GM12878 (cell line): Measurements from ENCODE around the gene TOMM5. TPM values are rescaled to one million over a fixed set of nuclear protein-coding genes. Genes with fewer than 3 reads are reported as not detected.
A peak's percentile ranks its signal among the peaks of the same experiment; 100 is the strongest.

Experiments
- ATAC-seq: fragments of 200-7000 bp; cut with Tn5 transposase; 3 replicates; pipeline ENCODE4 v1.9.1; 2020; ENCODE audit warnings: mild to moderate bottlenecking, moderate library complexity
- BruUV-seq: library from RNA; stranded (reverse); fragments of 400-500 nt; replicated peaks from 2 replicates; lab custom pipeline; 2021; lab: Mats Ljungman, UMichigan
- CTCF ChIA-PET: fragments of 300-600 bp; sonication (Branson Sonifier 250); formaldehyde crosslinking; extraction: SDS; loops from one replicate; lab custom pipeline; 2021; ENCODE audit warnings: inconsistent platforms; lab: Yijun Ruan, JAX
- POLR2A ChIA-PET: fragments of 350-600 bp; formaldehyde crosslinking; extraction: SDS; loops from one replicate; lab custom pipeline; 2021; ENCODE audit warnings: inconsistent platforms; lab: Charles Lee
- RAD21 ChIA-PET: fragments of 300-600 bp; sonication (Branson Sonifier 250); formaldehyde crosslinking; loops from one replicate; lab custom pipeline; 2023; ENCODE audit warnings: antibody characterized with exemption; ENCODE audit not compliant: unreplicated experiment; lab: Charles Lee
- SMC1A ChIA-PET: fragments of 300-600 bp; sonication (Branson Sonifier 250); formaldehyde crosslinking; loops from one replicate; lab custom pipeline; 2023; ENCODE audit not compliant: unreplicated experiment, uncharacterized antibody; lab: Charles Lee
- DNase-seq: peaks from one replicate; pipeline ENCODE4 v3.0.0-alpha.2; 2011; ENCODE audit warnings: low read depth, low spot score
- FAIRE-seq: peaks from 3 replicates; lab custom pipeline; 2011; peaks lifted over from hg19 to GRCh38; lab: Jason Lieb, UNC
- H2AFZ ChIP-seq: 2 replicates; pipeline ENCODE4 v1.6.0; 2011; ENCODE audit warnings: low read depth, low read length, control low read depth; ENCODE audit not compliant: control insufficient read depth
- H3K27ac ChIP-seq: 2 replicates; pipeline ENCODE4 v1.5.1; 2011; ENCODE audit warnings: control low read depth; ENCODE audit not compliant: control insufficient read depth, insufficient read depth
- H3K27me3 ChIP-seq, 2 experiments: replicated peaks in 1 of 2; 2 replicates each; pipeline versions ENCODE4 v1.6.0 to v1.6.1; 2011; ENCODE audit warnings: low read length in 1 of 2; ENCODE audit not compliant: control insufficient read depth in 2 of 2, insufficient read depth in 2 of 2
- H3K36me3 ChIP-seq, 2 experiments: 2 replicates each; pipeline ENCODE4 v1.5.1; 2011; ENCODE audit warnings: low read length in 1 of 2; ENCODE audit not compliant: control insufficient read depth in 2 of 2, insufficient read depth in 2 of 2
- H3K4me1 ChIP-seq: 2 replicates; pipeline ENCODE4 v1.6.1; 2011; ENCODE audit warnings: mild to moderate bottlenecking, low read length, moderate library complexity, mixed read lengths; ENCODE audit not compliant: control insufficient read depth, insufficient read depth
- H3K4me2 ChIP-seq: 2 replicates; pipeline ENCODE4 v1.6.0; 2011; ENCODE audit warnings: control low read depth; ENCODE audit not compliant: control insufficient read depth, insufficient read depth
- H3K4me3 ChIP-seq: fragments of 200-600 bp; sonication (generic); 2 replicates; pipeline ENCODE4 v1.5.1; 2016
- H3K79me2 ChIP-seq: 2 replicates; pipeline ENCODE4 v1.6.0; 2011; ENCODE audit warnings: low read length; ENCODE audit not compliant: control insufficient read depth, insufficient read depth
- H3K9ac ChIP-seq: 2 replicates; pipeline ENCODE4 v1.8.0; 2011; ENCODE audit warnings: low read length, control low read depth, mixed read lengths; ENCODE audit not compliant: control insufficient read depth, insufficient read depth
- H3K9me3 ChIP-seq: replicated peaks from 3 replicates; pipeline ENCODE4 v1.5.1; 2011; ENCODE audit warnings: mild to moderate bottlenecking, low read length; ENCODE audit not compliant: control insufficient read depth, insufficient read depth
- H4K20me1 ChIP-seq: 2 replicates; pipeline ENCODE4 v1.6.0; 2011; ENCODE audit not compliant: control insufficient read depth, insufficient read depth
- CBFB ChIP-seq: IDR thresholded peaks from 2 replicates; pipeline ENCODE4 v1.6.1; 2016; ENCODE audit warnings: antibody characterized with exemption, low read depth
- EP300 ChIP-seq, 2 experiments: fragments of 150-350 bp in 1 of 2; IDR thresholded peaks; 2 replicates each; pipeline ENCODE4 v1.6.1; 2011 to 2012; ENCODE audit warnings: low read depth in 2 of 2, low read length in 2 of 2, borderline replicate concordance in 1 of 2, improper control_type of control experiment in 1 of 2, inconsistent platforms in 1 of 2; ENCODE audit not compliant: control insufficient read depth in 1 of 2
- NFIC ChIP-seq: IDR thresholded peaks from 2 replicates; pipeline ENCODE4 v1.6.1; 2012; ENCODE audit warnings: low read depth, mild to moderate bottlenecking, inconsistent platforms, low read length, moderate library complexity
- NR2C2 ChIP-seq: IDR thresholded peaks from 2 replicates; pipeline ENCODE4 v1.6.1; 2011; ENCODE audit warnings: borderline replicate concordance, low read depth; ENCODE audit not compliant: control insufficient read depth, insufficient read length
- POLR2A ChIP-seq: IDR thresholded peaks from 2 replicates; pipeline ENCODE4 v1.6.1; 2011; ENCODE audit warnings: low read depth, mild to moderate bottlenecking, low read length
- POU2F2 ChIP-seq: IDR thresholded peaks from 3 replicates; pipeline ENCODE4 v1.6.1; 2011; ENCODE audit warnings: low read depth, mild to moderate bottlenecking, low read length, borderline replicate concordance
- RAD51 ChIP-seq: fragments of 450-650 bp; IDR thresholded peaks from 2 replicates; pipeline ENCODE4 v1.6.1; 2016; ENCODE audit warnings: moderate library complexity, mild to moderate bottlenecking, inconsistent platforms
- SRF ChIP-seq, 2 experiments: IDR thresholded peaks; 2 replicates each; pipeline ENCODE4 v1.6.1; 2011; ENCODE audit warnings: low read depth in 2 of 2, low read length in 2 of 2, mild to moderate bottlenecking in 1 of 2, moderate library complexity in 1 of 2
- WRNIP1 ChIP-seq: IDR thresholded peaks from 2 replicates; pipeline ENCODE4 v1.6.1; 2011; ENCODE audit warnings: low read depth, low read length, improper control_type of control experiment, borderline replicate concordance
- YY1 ChIP-seq: IDR thresholded peaks from 2 replicates; pipeline ENCODE4 v1.6.1; 2011; ENCODE audit warnings: low read depth, mild to moderate bottlenecking, low read length
- WGBS: methylation state at CpG from one replicate; pipeline ENCODE4 v1.1.6; 2016; ENCODE audit warnings: low lambda C conversion rate; ENCODE audit not compliant: insufficient replicate concordance, insufficient coverage; ENCODE audit errors: missing lambda C conversion rate; 5-methylcytosine and 5-hydroxymethylcytosine counted together
- in situ Hi-C: fragments of 300-500 bp; cut with MboI; formaldehyde crosslinking; loops from 9 replicates; pipeline ENCODE4 v1.14.3; 2018; ENCODE audit warnings: mixed read lengths
- intact Hi-C: fragments of 100-400 bp; cut with micrococcal nuclease; formaldehyde crosslinking; loops from one replicate; pipeline ENCODE4 v1.14.2; 2022; ENCODE audit not compliant: unreplicated experiment
- polyA plus RNA-seq, 11 experiments: library from polyadenylated mRNA; depleted of rRNA in 4 of 11; unstranded in 6 of 11; stranded (reverse) in 5 of 11; fragments of >200 nt; fragmentation: Nextera tagmentation in 4 of 11; fragmentation: Illumina TruSeq in 1 of 11; extraction: Ambion mirVana in 4 of 11; extraction: Trizol in 1 of 11; gene quantifications; 1 replicate in 1 of 11; 2 replicates in 10 of 11; pipeline versions ENCODE4 v1.2.1 to v1.2.3, GENCODE V29; 2011 to 2016; ENCODE audit warnings: inconsistent platforms in 2 of 11, missing spikeins in 2 of 11, low read depth in 1 of 11
- total RNA-seq, 4 experiments: library from RNA; depleted of rRNA in 3 of 4; stranded (reverse); fragments of >200 nt in 3 of 4; fragmentation: Illumina TruSeq in 1 of 4; extraction: Trizol in 1 of 4; gene quantifications; 2 replicates each; pipeline versions ENCODE4 v1.2.1 to v1.2.3, GENCODE V29; 2013 to 2021
- TF ChIP-seq, protein P1 (sequence below): fragments of 450-650 bp; formaldehyde crosslinking; IDR thresholded peaks from 2 replicates; pipeline ENCODE4 v1.4.0; 2020; ENCODE audit warnings: mild to moderate bottlenecking, moderate library complexity
- TF ChIP-seq, protein P2 (sequence below): fragments of 450-650 bp; IDR thresholded peaks from 2 replicates; pipeline ENCODE4 v1.6.1; 2018; ENCODE audit warnings: mild to moderate bottlenecking, low read depth, moderate library complexity; ENCODE audit not compliant: partially characterized antibody

Gene TOMM5
- total and polyA plus RNA-seq, 10 of the 15 experiments (the other 5 are each of a cell fraction or from before 2014, with no cell fraction given): 152 to 1,143 (median 351) TPM

DNA sequence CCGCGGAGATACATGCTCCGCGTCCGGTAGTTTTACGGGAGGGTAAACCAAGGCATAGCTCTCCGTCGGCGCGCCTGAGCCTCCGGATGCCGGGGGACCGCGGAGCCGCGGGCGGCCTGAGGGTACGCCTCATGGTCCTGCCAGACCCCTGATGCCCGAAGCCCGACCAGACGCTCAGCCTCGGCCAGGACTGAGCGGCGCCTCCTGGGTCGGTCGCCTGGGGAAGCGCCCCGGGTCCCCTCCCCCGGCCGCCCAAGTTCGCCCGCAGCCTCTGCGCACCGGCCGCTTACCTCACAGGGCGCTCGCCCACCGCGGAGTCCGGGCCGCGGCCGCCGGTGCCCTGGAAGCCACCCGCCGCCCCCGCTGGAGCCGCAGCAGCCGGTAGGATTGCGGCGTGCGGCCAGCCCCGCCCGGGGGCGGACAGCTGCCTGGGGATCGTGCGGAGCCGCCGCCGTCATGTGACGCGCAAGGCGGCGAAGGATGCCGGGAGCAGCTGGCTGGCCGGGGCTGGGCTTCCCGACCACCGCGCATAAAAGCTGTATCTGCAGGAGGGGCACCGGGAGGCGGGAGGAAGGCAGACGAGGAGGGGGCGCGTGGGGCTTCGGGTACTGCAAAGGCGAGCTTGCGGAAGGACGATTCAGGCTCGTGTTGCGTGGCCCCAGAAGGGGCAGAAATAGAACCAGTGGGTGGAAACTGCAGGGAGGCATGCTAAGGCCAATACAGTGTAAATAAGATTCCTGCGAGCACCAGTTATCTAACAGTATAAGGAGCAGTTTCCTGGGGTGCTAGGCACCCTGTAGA, 16.3 kb downstream of the TOMM5 start, which contains the start of gene FBXO10 (continued):
- TF ChIP-seq, protein P1, sequence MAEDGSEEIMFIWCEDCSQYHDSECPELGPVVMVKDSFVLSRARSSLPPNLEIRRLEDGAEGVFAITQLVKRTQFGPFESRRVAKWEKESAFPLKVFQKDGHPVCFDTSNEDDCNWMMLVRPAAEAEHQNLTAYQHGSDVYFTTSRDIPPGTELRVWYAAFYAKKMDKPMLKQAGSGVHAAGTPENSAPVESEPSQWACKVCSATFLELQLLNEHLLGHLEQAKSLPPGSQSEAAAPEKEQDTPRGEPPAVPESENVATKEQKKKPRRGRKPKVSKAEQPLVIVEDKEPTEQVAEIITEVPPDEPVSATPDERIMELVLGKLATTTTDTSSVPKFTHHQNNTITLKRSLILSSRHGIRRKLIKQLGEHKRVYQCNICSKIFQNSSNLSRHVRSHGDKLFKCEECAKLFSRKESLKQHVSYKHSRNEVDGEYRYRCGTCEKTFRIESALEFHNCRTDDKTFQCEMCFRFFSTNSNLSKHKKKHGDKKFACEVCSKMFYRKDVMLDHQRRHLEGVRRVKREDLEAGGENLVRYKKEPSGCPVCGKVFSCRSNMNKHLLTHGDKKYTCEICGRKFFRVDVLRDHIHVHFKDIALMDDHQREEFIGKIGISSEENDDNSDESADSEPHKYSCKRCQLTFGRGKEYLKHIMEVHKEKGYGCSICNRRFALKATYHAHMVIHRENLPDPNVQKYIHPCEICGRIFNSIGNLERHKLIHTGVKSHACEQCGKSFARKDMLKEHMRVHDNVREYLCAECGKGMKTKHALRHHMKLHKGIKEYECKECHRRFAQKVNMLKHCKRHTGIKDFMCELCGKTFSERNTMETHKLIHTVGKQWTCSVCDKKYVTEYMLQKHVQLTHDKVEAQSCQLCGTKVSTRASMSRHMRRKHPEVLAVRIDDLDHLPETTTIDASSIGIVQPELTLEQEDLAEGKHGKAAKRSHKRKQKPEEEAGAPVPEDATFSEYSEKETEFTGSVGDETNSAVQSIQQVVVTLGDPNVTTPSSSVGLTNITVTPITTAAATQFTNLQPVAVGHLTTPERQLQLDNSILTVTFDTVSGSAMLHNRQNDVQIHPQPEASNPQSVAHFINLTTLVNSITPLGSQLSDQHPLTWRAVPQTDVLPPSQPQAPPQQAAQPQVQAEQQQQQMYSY (CRISPR knock-in tag): no peak
- no peak for TF ChIP-seq POU2F2
- TF ChIP-seq, all 136 proteins: peak for 42

DNA sequence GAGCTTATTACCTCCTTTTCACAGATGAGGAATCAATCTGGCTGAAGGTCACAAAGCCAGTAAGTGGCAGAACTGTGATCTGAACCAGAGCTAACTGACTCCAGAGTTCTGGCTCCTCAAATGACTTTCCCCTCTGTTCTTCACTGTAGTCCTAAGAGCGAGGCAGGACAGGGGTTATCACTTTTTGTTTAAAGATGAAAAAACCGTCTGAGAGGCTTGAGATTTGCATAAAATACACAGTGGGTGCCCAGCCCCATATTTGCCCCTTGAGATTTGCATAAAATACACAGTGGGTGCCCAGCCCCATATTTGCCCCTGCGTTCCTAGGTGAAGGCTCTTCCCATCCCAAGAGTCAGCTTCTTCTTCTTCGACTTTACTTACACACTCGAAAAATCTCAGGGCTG, 16.9 kb downstream of the TOMM5 start:
- ChIA-PET CTCF (interaction anchor here (1.0 to 7.8 kb wide), 8 partner anchors 8 to 164 kb away, joined by 3 to 55 read pairs (median 5); partner anchors contain the start of gene TOMM5), POLR2A (interaction anchor here (0.6 to 6.5 kb wide), 8 partner anchors 8 to 876 kb away, joined by 3 to 54 read pairs (median 3); partner anchors contain the start of genes TOMM5 and ZBTB5), RAD21 (interaction anchor here (0.9 to 4.1 kb wide), 5 partner anchors 9 to 340 kb away, joined by 3 to 27 read pairs (median 18); partner anchors contain the start of genes POLR1E and TOMM5), SMC1A (interaction anchor here (0.8 to 8.1 kb wide), 9 partner anchors 9 to 94 kb away, joined by 3 to 60 read pairs (median 7); partner anchors contain the start of genes POLR1E and TOMM5)
- Histone ChIP-seq H3K4me3 (peak overlapping the region; percentile 89), H3K36me3 (peaks cover 2 to 3% of the 10 kb centered on the region in 2 experiments; a peak in 2 of 4 replicates), H2AFZ (peak overlapping the region; percentile 78), H3K4me1 (peaks cover 5% of the 10 kb centered on the region), H3K27ac (peak overlapping the region; percentile 78), H4K20me1 (no peaks in the 10 kb centered on the region), H3K27me3 (no peaks in the 10 kb centered on the region), H3K9me3 (no peaks in the 10 kb centered on the region), H3K9ac (peak overlapping the region; percentile 82), H3K79me2 (peaks cover 17% of the 10 kb centered on the region), H3K4me2 (peak overlapping the region; percentile 90)
- TF ChIP-seq EP300 (IDR thresholded peaks at IDR 0.05; ENCODE audit: borderline replicate concordance in 1 of 2, control insufficient read depth in 1 of 2, low read depth in 2 of 2, low read length in 2 of 2) (no peak), SRF (IDR thresholded peaks at IDR 0.05; ENCODE audit: low read depth in 2 of 2, low read length in 2 of 2) (0 out of 4 replicates have a peak, but pooled peaks of 1 of the 2 experiments have one; percentile 45), NFIC (0 out of 2 replicates have a peak, but pooled peaks have one; percentile 7), NR2C2 (no peak), POLR2A (no peak), CBFB (no peak), WRNIP1 (no peak), POU2F2 (peak; percentile 95), RAD51 (no peak), YY1 (0 out of 2 replicates have a peak, but pooled peaks have one; percentile 9)
- TF ChIP-seq, protein P2, sequence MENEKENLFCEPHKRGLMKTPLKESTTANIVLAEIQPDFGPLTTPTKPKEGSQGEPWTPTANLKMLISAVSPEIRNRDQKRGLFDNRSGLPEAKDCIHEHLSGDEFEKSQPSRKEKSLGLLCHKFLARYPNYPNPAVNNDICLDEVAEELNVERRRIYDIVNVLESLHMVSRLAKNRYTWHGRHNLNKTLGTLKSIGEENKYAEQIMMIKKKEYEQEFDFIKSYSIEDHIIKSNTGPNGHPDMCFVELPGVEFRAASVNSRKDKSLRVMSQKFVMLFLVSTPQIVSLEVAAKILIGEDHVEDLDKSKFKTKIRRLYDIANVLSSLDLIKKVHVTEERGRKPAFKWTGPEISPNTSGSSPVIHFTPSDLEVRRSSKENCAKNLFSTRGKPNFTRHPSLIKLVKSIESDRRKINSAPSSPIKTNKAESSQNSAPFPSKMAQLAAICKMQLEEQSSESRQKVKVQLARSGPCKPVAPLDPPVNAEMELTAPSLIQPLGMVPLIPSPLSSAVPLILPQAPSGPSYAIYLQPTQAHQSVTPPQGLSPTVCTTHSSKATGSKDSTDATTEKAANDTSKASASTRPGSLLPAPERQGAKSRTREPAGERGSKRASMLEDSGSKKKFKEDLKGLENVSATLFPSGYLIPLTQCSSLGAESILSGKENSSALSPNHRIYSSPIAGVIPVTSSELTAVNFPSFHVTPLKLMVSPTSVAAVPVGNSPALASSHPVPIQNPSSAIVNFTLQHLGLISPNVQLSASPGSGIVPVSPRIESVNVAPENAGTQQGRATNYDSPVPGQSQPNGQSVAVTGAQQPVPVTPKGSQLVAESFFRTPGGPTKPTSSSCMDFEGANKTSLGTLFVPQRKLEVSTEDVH: no peak
- ATAC-seq: peak; percentile 67
- intact Hi-C loops (loop anchor here (5.0 to 10.0 kb wide), 2 partner anchors 88 to 551 kb away; partner anchors contain the start of gene POLR1E), in situ Hi-C loops (no loop called here)
- WGBS: 0% methylated on average over 5 of the region's 5 CpGs
- no peak for DNase-seq
- peak; percentile 83 for FAIRE-seq
- no TSS peak for BruUV-seq
